ENCODE measurements around the gene FBLN1.

DNA sequence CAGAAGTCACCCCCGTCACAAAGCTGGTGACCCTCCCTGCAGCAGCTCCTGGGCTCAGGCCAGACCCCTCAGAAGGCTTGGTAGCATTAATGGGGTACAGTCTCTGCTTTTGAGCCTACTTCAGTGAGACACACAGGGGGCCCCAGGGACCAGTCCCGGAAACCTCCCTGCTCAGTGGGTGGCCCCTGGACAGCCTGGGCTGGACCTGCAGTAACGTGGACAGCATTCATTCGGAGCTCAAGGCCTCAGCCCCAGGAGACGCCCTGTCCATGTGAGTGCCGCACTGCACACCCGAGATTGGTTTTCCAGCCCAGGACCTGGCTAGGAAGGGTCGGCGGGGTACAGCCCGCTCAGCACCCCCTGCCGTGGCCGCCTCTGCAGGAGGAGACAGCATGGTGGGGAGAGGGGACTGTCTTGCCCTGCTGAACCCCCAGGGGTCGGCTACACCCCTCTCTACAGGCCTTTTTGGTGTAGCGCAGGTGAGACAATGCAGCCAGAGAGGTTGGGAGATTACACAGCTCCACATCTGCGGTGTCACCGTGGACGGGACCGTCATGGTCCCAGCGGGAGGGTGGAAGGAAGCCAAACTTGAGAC lies 83.4 kb downstream of the FBLN1 start:
- TF ChIP-seq GATA3 (IDR thresholded peaks at IDR 0.05; ENCODE audit: low read depth, low read length) (no peak), GATA2 (IDR thresholded peaks at IDR 0.05; ENCODE audit: low read depth, low read length) (no peak)

Measured in SH-SY5Y (cell line).